GM12891 (cell line): Measurements from ENCODE around the gene C19orf47.

ENCODE experiments used
- DNase-seq: peaks from one replicate; pipeline ENCODE4 v3.0.0; 2011; ENCODE audit warnings: low spot score; ENCODE audit not compliant: insufficient read length
- FAIRE-seq: peaks from 2 replicates; lab custom pipeline; 2011; peaks lifted over from hg19 to GRCh38; lab: Jason Lieb, UNC
- PAX5 ChIP-seq: IDR thresholded peaks from 2 replicates; pipeline ENCODE4 v1.6.1; 2011; ENCODE audit warnings: low read length, moderate library complexity, mild to moderate bottlenecking; ENCODE audit not compliant: insufficient read depth, severe bottlenecking
- POLR2A ChIP-seq: IDR thresholded peaks from 2 replicates; pipeline ENCODE4 v1.6.1; 2011; ENCODE audit warnings: low read depth, low read length, control low read depth
- POLR2AphosphoS5 ChIP-seq: IDR thresholded peaks from 2 replicates; pipeline ENCODE4 v1.6.1; 2011; ENCODE audit warnings: low read depth, low read length, control low read depth
- POU2F2 ChIP-seq: IDR thresholded peaks from 2 replicates; pipeline ENCODE4 v1.6.1; 2011; ENCODE audit warnings: low read depth, mild to moderate bottlenecking, control low read depth, low read length, moderate library complexity
- SPI1 ChIP-seq: IDR thresholded peaks from 2 replicates; pipeline ENCODE4 v1.6.1; 2011; ENCODE audit warnings: low read depth, low read length, control low read depth
- TAF1 ChIP-seq: IDR thresholded peaks from 2 replicates; pipeline ENCODE4 v1.6.1; 2011; ENCODE audit warnings: low read depth, low read length, control low read depth

The C19orf47 gene

GRCh38 chr19:40302224-40303011 lies 45.8 kb downstream of the C19orf47 start:
- FAIRE-seq (no peak), DNase-seq (no peak)
- TF ChIP-seq TAF1 (no peak), SPI1 (no peak), PAX5 (no peak), POU2F2 (no peak), POLR2A (no peak), POLR2AphosphoS5 (no peak)

- DNase-seq (no peak), FAIRE-seq (no peak)
- TF ChIP-seq PAX5: no peak
- TF ChIP-seq POLR2A: no peak
- no peak for TF ChIP-seq TAF1
- no peak for TF ChIP-seq POU2F2
- no peak for TF ChIP-seq POLR2AphosphoS5
- no peak for TF ChIP-seq SPI1
These were observed 47.5 kb downstream of the C19orf47 start for GRCh38 chr19:40300668-40301067.

GRCh38 chr19:40298026-40298425 lies 50.2 kb downstream of the C19orf47 start:
- TF ChIP-seq POLR2A (no peak), POU2F2 (no peak)
- DNase-seq: no peak
- no peak for FAIRE-seq

GRCh38 chr19:40294560-40294959 lies 53.6 kb downstream of the C19orf47 start:
- no peak for TF ChIP-seq POU2F2
- no peak for TF ChIP-seq TAF1
- no peak for TF ChIP-seq PAX5
- TF ChIP-seq POLR2A: no peak
- TF ChIP-seq POLR2AphosphoS5: no peak
- no peak for TF ChIP-seq SPI1
- FAIRE-seq (no peak), DNase-seq (no peak)

GRCh38 chr19:40286971-40287421 lies 61.2 kb downstream of the C19orf47 start:
- DNase-seq (no peak), FAIRE-seq (no peak)
- TF ChIP-seq POLR2AphosphoS5: no peak
- no peak for TF ChIP-seq POLR2A
- TF ChIP-seq PAX5: no peak
- no peak for TF ChIP-seq SPI1
- TF ChIP-seq TAF1: no peak
- no peak for TF ChIP-seq POU2F2

GRCh38 chr19:40286235-40286970 lies 61.8 kb downstream of the C19orf47 start:
- no peak for TF ChIP-seq PAX5
- TF ChIP-seq POLR2AphosphoS5: no peak
- no peak for TF ChIP-seq SPI1
- TF ChIP-seq TAF1: no peak
- no peak for TF ChIP-seq POU2F2
- TF ChIP-seq POLR2A: no peak
- DNase-seq (no peak), FAIRE-seq (no peak)

GRCh38 chr19:40285353-40286234 lies 62.6 kb downstream of the C19orf47 start:
- FAIRE-seq (peak; percentile 99), DNase-seq (peak; percentile 92)
- TF ChIP-seq PAX5 (peak; percentile 38), POU2F2 (peak; percentile 97), SPI1 (no peak), POLR2A (peak; percentile 49; the same call in 1 of the 2 replicates), POLR2AphosphoS5 (peak; percentile 63), TAF1 (no peak; the same call in 1 of the 2 replicates)

GRCh38 chr19:40284501-40285352 lies 63.5 kb downstream of the C19orf47 start, which contains the start of gene AKT2:
Gene AKT2 (minus strand): TSS chr19:40285345. CDS start chr19:40265267, 20,078 bp downstream.
- no peak for FAIRE-seq
- TF ChIP-seq POU2F2: peak; percentile 74
- TF ChIP-seq POLR2AphosphoS5: peak; percentile 78
- no peak for TF ChIP-seq SPI1
- peak; percentile 95 for TF ChIP-seq TAF1
- TF ChIP-seq POLR2A: peak; percentile 90
- TF ChIP-seq PAX5: peak; percentile 92
- DNase-seq: peak; percentile 53
